GM18870 (cell line): ENCODE results near the gene GPR135.

Experiments
- ATAC-seq: cut with Tn5 transposase; IDR thresholded peaks from one replicate; pipeline ENCODE4 v1.9.1; 2021; ENCODE audit warnings: moderate library complexity; ENCODE audit not compliant: unreplicated experiment

GPR135 gene

GRCh38 chr14:59465316-59466135 lies at the start of gene GPR135:
Gene GPR135, minus strand, starts transcription at chr14:59465380. Its CDS starts 154 bp downstream, at chr14:59465226.
- no peak for ATAC-seq

GRCh38 chr14:59511916-59512575 lies 46.9 kb upstream of the GPR135 start:
- no peak for ATAC-seq

GRCh38 chr14:59510966-59511365 lies 45.8 kb upstream of the GPR135 start:
- no peak for ATAC-seq

GRCh38 chr14:59510001-59510400 lies 44.8 kb upstream of the GPR135 start:
- ATAC-seq = no peak

- ATAC-seq = no peak
Measured at GRCh38 chr14:59509101-59509500, 43.9 kb upstream of the GPR135 start.

- no peak for ATAC-seq
Measured at GRCh38 chr14:59507752-59508103, 42.5 kb upstream of the GPR135 start.

GRCh38 chr14:59507063-59507751 lies 42.0 kb upstream of the GPR135 start:
- ATAC-seq = no peak

- no peak for ATAC-seq
Measured at GRCh38 chr14:59503256-59503655, 38.1 kb upstream of the GPR135 start.

GRCh38 chr14:59500732-59501131 lies 35.6 kb upstream of the GPR135 start:
- ATAC-seq = no peak

- ATAC-seq = no peak
Measured at GRCh38 chr14:59492384-59492783, 27.2 kb upstream of the GPR135 start.

GRCh38 chr14:59490756-59491155 lies 25.6 kb upstream of the GPR135 start:
- ATAC-seq = no peak

GRCh38 chr14:59484639-59485175 lies 19.5 kb upstream of the GPR135 start:
- peak; percentile 46 for ATAC-seq

- peak; percentile 77 for ATAC-seq
Measured at GRCh38 chr14:59483819-59484638, 18.8 kb upstream of the GPR135 start, which contains the start of the genes JKAMP and L3HYPDH. Gene JKAMP, plus strand, starts transcription at chr14:59484517. Its CDS starts 73 bp downstream, at chr14:59484590. Gene L3HYPDH, minus strand, starts transcription at chr14:59484408. Its CDS starts 92 bp downstream, at chr14:59484316.

- ATAC-seq = no peak
Measured at GRCh38 chr14:59483363-59483762, 18.2 kb upstream of the GPR135 start.

GRCh38 chr14:59482541-59483331 lies 17.6 kb upstream of the GPR135 start:
- ATAC-seq = no peak

- no peak for ATAC-seq
Measured at GRCh38 chr14:59481871-59482540, 16.8 kb upstream of the GPR135 start.

GRCh38 chr14:59481407-59481806 lies 16.2 kb upstream of the GPR135 start:
- ATAC-seq = no peak

GRCh38 chr14:59480166-59480565 lies 15.0 kb upstream of the GPR135 start:
- no peak for ATAC-seq

- no peak for ATAC-seq
Measured at GRCh38 chr14:59478540-59478939, 13.4 kb upstream of the GPR135 start.
